Measurements from ENCODE around the gene TMEM88.

TMEM88 gene

DNA sequence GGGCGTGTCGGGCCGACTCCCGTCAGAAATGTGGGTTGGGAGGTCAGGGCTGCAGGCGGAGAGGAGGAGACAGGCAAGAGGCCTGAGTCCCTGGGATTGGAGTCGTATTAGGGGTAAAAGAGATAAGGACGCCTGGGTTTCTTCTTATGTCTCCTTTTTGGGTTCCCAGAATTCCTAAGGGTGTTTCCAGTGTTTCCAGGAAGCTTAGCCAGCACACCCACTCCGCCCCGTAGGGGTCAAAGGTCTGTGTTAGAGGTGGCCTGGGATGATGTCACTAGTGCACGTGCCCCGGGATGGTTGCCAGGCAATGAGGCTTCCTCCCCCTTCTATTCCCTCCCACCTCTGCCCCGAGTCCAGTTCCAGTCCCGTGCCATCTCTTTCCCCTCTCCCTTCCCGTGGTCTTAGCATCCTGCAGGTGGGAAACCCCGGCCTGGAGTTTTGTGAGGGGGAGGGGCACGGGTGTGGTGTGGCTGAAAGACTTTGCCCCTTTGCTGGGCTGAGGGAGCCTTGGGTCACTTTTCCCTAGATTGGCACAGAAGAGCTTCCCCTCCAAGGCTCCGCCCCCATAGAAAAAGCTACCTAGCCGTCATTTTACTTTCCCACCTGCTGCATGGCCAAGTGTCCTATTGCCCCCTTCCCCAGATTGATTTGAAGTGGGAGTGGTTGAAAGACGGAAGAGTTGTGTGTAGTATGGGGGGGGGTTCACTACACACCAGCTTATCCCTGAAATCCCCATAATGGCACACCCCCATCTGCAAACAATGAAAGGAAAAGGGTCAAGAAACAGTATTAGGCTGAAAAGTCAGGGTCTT lies 18.1 kb upstream of the TMEM88 start:
- H3K4me3 ChIP-seq, result peak overlapping the region; percentile 83
- peak; percentile 94 for DNase-seq (ENCODE audit: low spot score)
- TF ChIP-seq, protein P1, sequence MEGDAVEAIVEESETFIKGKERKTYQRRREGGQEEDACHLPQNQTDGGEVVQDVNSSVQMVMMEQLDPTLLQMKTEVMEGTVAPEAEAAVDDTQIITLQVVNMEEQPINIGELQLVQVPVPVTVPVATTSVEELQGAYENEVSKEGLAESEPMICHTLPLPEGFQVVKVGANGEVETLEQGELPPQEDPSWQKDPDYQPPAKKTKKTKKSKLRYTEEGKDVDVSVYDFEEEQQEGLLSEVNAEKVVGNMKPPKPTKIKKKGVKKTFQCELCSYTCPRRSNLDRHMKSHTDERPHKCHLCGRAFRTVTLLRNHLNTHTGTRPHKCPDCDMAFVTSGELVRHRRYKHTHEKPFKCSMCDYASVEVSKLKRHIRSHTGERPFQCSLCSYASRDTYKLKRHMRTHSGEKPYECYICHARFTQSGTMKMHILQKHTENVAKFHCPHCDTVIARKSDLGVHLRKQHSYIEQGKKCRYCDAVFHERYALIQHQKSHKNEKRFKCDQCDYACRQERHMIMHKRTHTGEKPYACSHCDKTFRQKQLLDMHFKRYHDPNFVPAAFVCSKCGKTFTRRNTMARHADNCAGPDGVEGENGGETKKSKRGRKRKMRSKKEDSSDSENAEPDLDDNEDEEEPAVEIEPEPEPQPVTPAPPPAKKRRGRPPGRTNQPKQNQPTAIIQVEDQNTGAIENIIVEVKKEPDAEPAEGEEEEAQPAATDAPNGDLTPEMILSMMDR (IDR thresholded peaks at IDR 0.05), result no peak
- peak overlapping the region; percentile 98 to 99 for H3K27ac ChIP-seq

DNA sequence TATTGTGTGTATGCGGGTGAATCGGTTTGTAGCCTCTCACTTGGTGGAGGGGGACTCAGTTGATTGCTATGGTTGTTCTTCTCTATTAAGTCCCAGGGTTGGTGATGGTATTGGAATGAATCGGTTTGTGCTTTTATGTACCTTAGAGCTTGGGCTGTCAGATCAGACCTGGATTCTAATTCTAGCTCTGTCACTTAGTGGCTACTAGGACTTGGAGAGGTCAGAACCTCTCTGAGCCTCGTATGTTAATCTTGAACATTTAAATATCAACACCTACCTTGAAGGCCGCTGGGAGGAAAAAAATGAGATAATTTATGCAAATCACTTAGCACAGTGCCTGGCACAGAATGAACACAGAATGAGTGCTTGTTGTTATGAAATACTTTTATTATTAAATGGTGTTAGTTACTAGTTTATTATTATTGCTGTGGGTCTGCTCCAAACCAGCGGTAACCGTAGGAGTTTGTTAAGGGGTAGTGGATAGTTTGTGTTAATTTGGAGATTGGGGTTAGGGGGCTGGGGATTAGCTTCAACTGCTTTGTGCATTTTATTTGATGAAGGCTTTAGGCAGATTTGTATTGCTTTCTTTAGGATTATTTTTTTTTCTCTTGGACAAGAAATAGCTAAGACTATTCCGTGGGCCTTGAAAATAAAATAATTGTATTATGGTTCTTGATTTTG lies 17.3 kb upstream of the TMEM88 start:
- H3K27ac ChIP-seq, result peak overlapping the region; percentile 98 to 99
- peak overlapping the region; percentile 83 for H3K4me3 ChIP-seq
- no peak for DNase-seq (ENCODE audit: low spot score)
- TF ChIP-seq, protein P1 (IDR thresholded peaks at IDR 0.05), result no peak

DNA sequence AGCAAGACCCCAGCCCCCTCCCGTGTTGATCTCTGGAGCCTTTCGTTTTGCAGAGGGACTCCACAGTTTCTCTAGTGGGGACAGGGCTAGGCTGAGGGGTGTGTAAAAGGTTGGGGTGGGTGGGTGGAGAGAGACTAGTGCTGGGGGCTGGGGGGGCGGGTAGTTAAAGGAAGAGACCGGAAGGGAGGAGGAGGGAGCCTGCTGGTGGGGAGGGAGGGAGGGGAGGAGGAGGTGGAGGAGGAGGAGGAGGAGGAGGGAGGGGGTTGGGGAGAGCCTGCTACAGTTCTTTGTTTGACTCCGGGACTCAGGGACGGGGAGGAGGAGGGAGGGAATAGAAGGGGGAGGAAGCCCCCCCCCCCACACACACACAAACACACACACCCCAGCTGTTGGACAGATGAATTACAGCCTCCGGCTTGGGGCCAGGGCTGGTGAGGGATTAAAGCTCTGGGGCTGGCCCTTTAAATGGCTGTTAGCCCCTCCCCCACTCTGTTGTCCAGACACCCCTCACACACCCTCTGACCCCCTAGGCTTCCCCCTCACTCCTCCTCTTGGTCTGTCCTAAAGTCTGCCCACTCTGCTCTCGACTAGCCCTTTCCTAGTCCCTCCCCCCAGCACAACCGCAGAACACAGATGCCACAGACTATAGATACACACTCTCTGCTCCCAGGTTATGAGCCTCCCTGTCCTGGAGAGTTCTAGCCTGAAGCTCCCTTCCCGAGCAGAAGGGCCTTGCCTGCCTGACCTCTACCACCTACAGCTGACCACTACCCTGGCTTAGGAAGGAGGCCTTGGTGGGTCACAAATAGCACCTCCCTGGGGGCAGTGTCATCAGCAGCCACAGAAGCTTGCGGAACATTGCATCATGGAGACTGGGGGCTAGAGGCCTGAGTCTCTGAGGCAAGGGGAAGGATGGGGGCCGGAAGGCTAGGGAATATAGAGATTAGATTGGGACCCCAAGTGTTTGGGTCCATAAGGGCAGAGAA lies 16.5 kb upstream of the TMEM88 start:
- DNase-seq (ENCODE audit: low spot score), result peak; percentile 73
- Histone ChIP-seq H3K27ac (peak overlapping the region in 1 of 2 donors; percentile 99), H3K4me3 (peak overlapping the region; percentile 35)
- TF ChIP-seq, protein P1 (IDR thresholded peaks at IDR 0.05), result no peak

DNA sequence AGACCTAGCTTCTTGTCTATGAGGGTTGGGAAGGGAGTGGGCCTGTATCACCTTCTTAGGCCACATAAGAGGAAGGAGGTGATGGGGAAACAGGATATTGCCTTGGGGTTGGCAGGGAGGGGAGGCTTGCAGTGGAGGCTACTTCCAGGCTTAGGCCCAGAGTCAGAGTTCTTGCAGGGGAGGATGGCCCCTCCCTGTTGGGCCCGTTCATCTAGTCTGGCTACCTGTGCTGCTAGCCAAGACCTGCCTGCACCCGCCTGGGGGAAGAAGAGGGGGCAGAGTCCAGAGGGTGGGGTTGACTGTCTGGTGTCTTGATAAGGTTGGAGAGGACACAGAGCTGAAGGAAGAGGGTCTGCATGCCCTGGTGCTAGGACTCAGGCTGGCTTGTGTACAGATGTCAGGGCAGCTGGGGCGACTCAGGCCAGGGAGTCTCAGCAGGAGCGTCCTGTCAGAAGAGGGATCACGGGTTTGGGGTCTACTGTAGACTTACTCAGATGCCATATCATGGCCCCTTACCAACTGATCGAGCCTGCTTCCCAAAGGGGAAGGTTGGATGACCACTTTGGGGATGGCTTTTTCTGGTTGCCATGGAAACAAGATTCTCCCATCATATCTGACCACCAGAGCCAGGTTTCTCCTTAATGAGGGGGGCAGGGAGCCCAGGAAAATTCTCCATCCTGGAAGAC lies 15.5 kb upstream of the TMEM88 start:
- no peak overlapping the region for H3K4me3 ChIP-seq
- peak; percentile 74 for DNase-seq (ENCODE audit: low spot score)
- TF ChIP-seq, protein P1 (IDR thresholded peaks at IDR 0.05), result no peak
- peak overlapping the region in 1 of 2 donors; percentile 99 for H3K27ac ChIP-seq

DNA sequence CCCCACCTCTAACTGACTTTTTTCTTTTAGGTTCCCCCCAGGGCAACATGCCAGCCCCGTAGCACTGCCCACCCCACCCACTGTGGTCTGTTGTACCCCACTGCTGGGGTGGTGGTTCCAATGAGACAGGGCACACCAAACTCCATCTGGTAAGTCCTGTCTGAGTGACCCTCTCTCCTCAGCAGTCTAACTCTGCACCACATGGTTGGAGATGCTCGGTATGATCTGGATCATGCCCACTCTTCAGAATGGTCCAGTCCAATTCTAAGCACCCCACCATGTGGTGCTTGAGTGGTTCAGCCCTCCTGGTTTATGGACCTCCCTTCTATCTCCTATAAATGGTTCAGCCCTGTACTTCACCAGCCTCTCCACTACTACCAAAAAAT lies 15.0 kb upstream of the TMEM88 start:
- peak; percentile 68 for DNase-seq (ENCODE audit: low spot score)
- peak overlapping the region in 1 of 2 donors; percentile 8 for H3K27ac ChIP-seq
- H3K4me3 ChIP-seq, result no peak overlapping the region
- TF ChIP-seq, protein P1 (IDR thresholded peaks at IDR 0.05), result no peak

DNA sequence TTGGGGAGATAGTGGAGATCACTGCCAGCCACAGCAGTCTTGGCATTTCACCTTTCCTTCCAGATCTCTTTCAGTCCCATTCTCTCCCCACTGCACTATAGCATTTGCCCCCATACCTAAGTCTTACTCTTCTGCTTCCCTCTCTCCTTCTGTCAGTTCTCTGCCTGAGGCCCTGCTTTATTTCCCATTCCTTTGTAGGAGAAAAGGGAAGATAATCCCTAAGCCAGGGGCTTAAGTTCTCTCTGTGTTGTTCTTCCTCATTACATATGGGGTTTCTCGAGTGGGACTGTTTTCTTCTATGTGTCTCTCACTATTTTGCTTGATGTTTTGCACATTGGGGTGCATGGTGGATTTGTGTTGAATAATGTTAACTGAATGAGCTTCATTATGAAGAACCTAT lies 14.4 kb upstream of the TMEM88 start:
- DNase-seq (ENCODE audit: low spot score), result no peak
- peak overlapping the region; percentile 8 to 93 for H3K27ac ChIP-seq
- TF ChIP-seq, protein P1 (IDR thresholded peaks at IDR 0.05), result no peak
- no peak overlapping the region for H3K4me3 ChIP-seq

Measured in coronary artery (tissue), 2 donors.